MM.1S (cell line): ENCODE results near the gene TENT5C.
A peak's percentile ranks its signal among the peaks of the same experiment; 100 is the strongest.

Source experiments
- DNase-seq: peaks from one replicate; pipeline ENCODE4 v3.0.0-alpha.2; 2015
- H2AFZ ChIP-seq: fragments of 300-600 bp; sonication (generic); 2 replicates; pipeline ENCODE4 v1.6.0; 2016; ENCODE audit warnings: antibody characterized with exemption, low read length
- H3F3A ChIP-seq: fragments of 300-600 bp; sonication (generic); 2 replicates; pipeline ENCODE4 v1.6.1; 2016; ENCODE audit warnings: mild to moderate bottlenecking, antibody characterized with exemption, low read length, moderate library complexity, mixed read lengths; ENCODE audit not compliant: insufficient read depth
- H3K27ac ChIP-seq: fragments of 300-600 bp; sonication (generic); 2 replicates; pipeline ENCODE4 v1.5.1; 2016; ENCODE audit warnings: mild to moderate bottlenecking, low read length
- H3K27me3 ChIP-seq: fragments of 300-600 bp; sonication (generic); replicated peaks from 2 replicates; pipeline ENCODE4 v1.6.0; 2016; ENCODE audit warnings: low read length; ENCODE audit not compliant: insufficient read depth
- H3K36me3 ChIP-seq: fragments of 300-600 bp; sonication (generic); replicated peaks from 2 replicates; pipeline ENCODE4 v1.6.1; 2016; ENCODE audit warnings: mild to moderate bottlenecking, low read length, mixed read lengths; ENCODE audit not compliant: insufficient read depth
- H3K4me1 ChIP-seq: fragments of 300-600 bp; sonication (generic); 2 replicates; pipeline ENCODE4 v1.6.1; 2016; ENCODE audit warnings: low read length, mixed read lengths
- H3K4me2 ChIP-seq: fragments of 300-600 bp; sonication (generic); 2 replicates; pipeline ENCODE4 v1.6.0; 2016; ENCODE audit warnings: low read depth, low read length
- H3K4me3 ChIP-seq: fragments of 300-600 bp; sonication (generic); 2 replicates; pipeline ENCODE4 v1.5.1; 2016; ENCODE audit warnings: low read length, mixed read lengths
- H3K79me2 ChIP-seq: fragments of 300-600 bp; sonication (generic); 2 replicates; pipeline ENCODE4 v1.6.1; 2016; ENCODE audit warnings: mixed run types, low read length, mixed read lengths
- H3K9ac ChIP-seq: fragments of 300-600 bp; sonication (generic); 2 replicates; pipeline ENCODE4 v1.6.1; 2016; ENCODE audit warnings: low read length, mixed read lengths
- H3K9me2 ChIP-seq: fragments of 300-600 bp; sonication (generic); replicated peaks from 2 replicates; pipeline ENCODE4 v1.6.1; 2016; ENCODE audit warnings: mild to moderate bottlenecking, low read length, mixed read lengths; ENCODE audit not compliant: insufficient read depth
- H3K9me3 ChIP-seq: fragments of 300-600 bp; sonication (generic); replicated peaks from 2 replicates; pipeline ENCODE4 v1.6.1; 2016; ENCODE audit warnings: mild to moderate bottlenecking, low read length, mixed read lengths; ENCODE audit not compliant: insufficient read depth
- H4K20me1 ChIP-seq: fragments of 300-600 bp; sonication (generic); 2 replicates; pipeline ENCODE4 v1.6.1; 2016; ENCODE audit warnings: mild to moderate bottlenecking, low read length, moderate library complexity, mixed read lengths; ENCODE audit not compliant: insufficient read depth
- CTCF ChIP-seq: fragments of 300-600 bp; sonication (generic); IDR thresholded peaks from 2 replicates; pipeline ENCODE4 v1.5.1; 2016; ENCODE audit warnings: antibody characterized with exemption, low read length, mixed read lengths
- EZH2 ChIP-seq: fragments of 300-600 bp; sonication (generic); optimal IDR thresholded peaks from 2 replicates; pipeline ENCODE3; 2017; ENCODE audit warnings: low read depth, mild to moderate bottlenecking, antibody characterized with exemption, low read length, mixed read lengths
- EZH2phosphoT487 ChIP-seq: fragments of 300-600 bp; sonication (generic); IDR thresholded peaks from 2 replicates; pipeline ENCODE4 v1.6.1; 2018; ENCODE audit warnings: antibody characterized with exemption, low read length

The TENT5C gene

GRCh38 chr1:117633068-117633345 is 27.2 kb downstream of the TENT5C start:
- no peaks in the 10 kb centered on the region for H3K27me3 ChIP-seq
- H3K36me3 ChIP-seq: no peaks in the 10 kb centered on the region
- H3K4me3 ChIP-seq: peak overlapping the region; percentile 40
- peak overlapping the region; percentile 100 for H3K9ac ChIP-seq
- H3K79me2 ChIP-seq: peaks cover 59% of the 10 kb centered on the region
- TF ChIP-seq EZH2: no peak
- no peak for TF ChIP-seq CTCF
- no peaks in the 10 kb centered on the region for H3K9me2 ChIP-seq
- H3K27ac ChIP-seq: peak overlapping the region; percentile 100
- H3K4me2 ChIP-seq: peak overlapping the region; percentile 94
- H3K4me1 ChIP-seq: peaks cover 85% of the 10 kb centered on the region
- H3K9me3 ChIP-seq: no peaks in the 10 kb centered on the region
- H2AFZ ChIP-seq: no peak overlapping the region
- peaks cover 60% of the 10 kb centered on the region for H3F3A ChIP-seq
- H4K20me1 ChIP-seq: no peaks in the 10 kb centered on the region
- DNase-seq: peak; percentile 6

GRCh38 chr1:117633423-117633822 is 27.6 kb downstream of the TENT5C start:
- peak overlapping the region; percentile 94 for H3K4me2 ChIP-seq
- H3K27ac ChIP-seq: peak overlapping the region; percentile 100
- peak; percentile 66 for DNase-seq
- peaks cover 55% of the 10 kb centered on the region for H3K79me2 ChIP-seq
- H3K9me2 ChIP-seq: no peaks in the 10 kb centered on the region
- peak overlapping the region; percentile 100 for H3K9ac ChIP-seq
- H3K9me3 ChIP-seq: no peaks in the 10 kb centered on the region
- H3K4me1 ChIP-seq: peaks cover 85% of the 10 kb centered on the region
- peaks cover 59% of the 10 kb centered on the region for H3F3A ChIP-seq
- no peaks in the 10 kb centered on the region for H3K36me3 ChIP-seq
- no peaks in the 10 kb centered on the region for H4K20me1 ChIP-seq
- H3K27me3 ChIP-seq: no peaks in the 10 kb centered on the region
- peak overlapping the region; percentile 40; the same call in 1 of the 2 replicates for H3K4me3 ChIP-seq
- no peak for TF ChIP-seq EZH2phosphoT487
- no peak overlapping the region for H2AFZ ChIP-seq

GRCh38 chr1:117633936-117634335 is 28.1 kb downstream of the TENT5C start:
- no peaks in the 10 kb centered on the region for H4K20me1 ChIP-seq
- peak; percentile 67 for DNase-seq
- H2AFZ ChIP-seq: no peak overlapping the region
- peak overlapping the region; percentile 40 for H3K4me3 ChIP-seq
- H3K27me3 ChIP-seq: no peaks in the 10 kb centered on the region
- H3K36me3 ChIP-seq: no peaks in the 10 kb centered on the region
- H3F3A ChIP-seq: peaks cover 56% of the 10 kb centered on the region
- H3K9ac ChIP-seq: peak overlapping the region; percentile 100
- TF ChIP-seq EZH2phosphoT487: no peak
- TF ChIP-seq EZH2: no peak
- H3K9me3 ChIP-seq: no peaks in the 10 kb centered on the region
- H3K9me2 ChIP-seq: no peaks in the 10 kb centered on the region
- H3K4me2 ChIP-seq: peak overlapping the region; percentile 94
- H3K27ac ChIP-seq: peak overlapping the region; percentile 100
- peaks cover 82% of the 10 kb centered on the region for H3K4me1 ChIP-seq
- peaks cover 49% of the 10 kb centered on the region for H3K79me2 ChIP-seq

GRCh38 chr1:117634631-117635030 is 28.8 kb downstream of the TENT5C start:
- H3F3A ChIP-seq: peaks cover 50% of the 10 kb centered on the region
- H4K20me1 ChIP-seq: no peaks in the 10 kb centered on the region
- peak overlapping the region; percentile 100 for H3K27ac ChIP-seq
- no peak overlapping the region for H2AFZ ChIP-seq
- H3K9me3 ChIP-seq: no peaks in the 10 kb centered on the region
- H3K79me2 ChIP-seq: peaks cover 48% of the 10 kb centered on the region
- no peaks in the 10 kb centered on the region for H3K36me3 ChIP-seq
- H3K9ac ChIP-seq: peak overlapping the region; percentile 100
- H3K27me3 ChIP-seq: no peaks in the 10 kb centered on the region
- TF ChIP-seq EZH2phosphoT487: no peak
- TF ChIP-seq EZH2: no peak
- TF ChIP-seq CTCF: no peak
- no peaks in the 10 kb centered on the region for H3K9me2 ChIP-seq
- peak; percentile 46 for DNase-seq
- H3K4me3 ChIP-seq: peak overlapping the region; percentile 40
- peak overlapping the region; percentile 94 for H3K4me2 ChIP-seq
- H3K4me1 ChIP-seq: peaks cover 75% of the 10 kb centered on the region
